ENCODE measurements around the gene CDY1.
"Not testable (repeated sequence)": the region's sequence is repeated elsewhere in the genome, so short reads cannot be mapped to it uniquely, and the experiment has no call there.

CDY1 gene, protein sequence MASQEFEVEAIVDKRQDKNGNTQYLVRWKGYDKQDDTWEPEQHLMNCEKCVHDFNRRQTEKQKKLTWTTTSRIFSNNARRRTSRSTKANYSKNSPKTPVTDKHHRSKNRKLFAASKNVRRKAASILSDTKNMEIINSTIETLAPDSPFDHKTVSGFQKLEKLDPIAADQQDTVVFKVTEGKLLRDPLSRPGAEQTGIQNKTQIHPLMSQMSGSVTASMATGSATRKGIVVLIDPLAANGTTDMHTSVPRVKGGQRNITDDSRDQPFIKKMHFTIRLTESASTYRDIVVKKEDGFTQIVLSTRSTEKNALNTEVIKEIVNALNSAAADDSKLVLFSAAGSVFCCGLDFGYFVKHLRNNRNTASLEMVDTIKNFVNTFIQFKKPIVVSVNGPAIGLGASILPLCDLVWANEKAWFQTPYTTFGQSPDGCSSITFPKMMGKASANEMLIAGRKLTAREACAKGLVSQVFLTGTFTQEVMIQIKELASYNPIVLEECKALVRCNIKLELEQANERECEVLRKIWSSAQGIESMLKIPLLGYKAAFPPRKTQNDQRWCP
- long read RNA-seq, donor 1, result 0 reads
- long read RNA-seq, donor 2, result 0 reads
- long read RNA-seq, donor 3, result 0 reads
- long read RNA-seq, donor 4, result 0 reads
- long read RNA-seq, donor 5, result 0 reads
- long read RNA-seq, donor 6, result 0 reads
- long read RNA-seq, donor 7, result 0 reads
- long read RNA-seq, donor 8, result 0 reads

GRCh38 chrY:25621817-25622216 lies at the start of gene CDY1:
CDY1 (plus strand) TSS chrY:25622117; CDS start chrY:25622443, 326 bp downstream.
- not testable (repeated sequence) for DNase-seq

GRCh38 chrY:25593336-25593735 lies 28.6 kb upstream of the CDY1 start:
- not testable (repeated sequence) for DNase-seq

DNA sequence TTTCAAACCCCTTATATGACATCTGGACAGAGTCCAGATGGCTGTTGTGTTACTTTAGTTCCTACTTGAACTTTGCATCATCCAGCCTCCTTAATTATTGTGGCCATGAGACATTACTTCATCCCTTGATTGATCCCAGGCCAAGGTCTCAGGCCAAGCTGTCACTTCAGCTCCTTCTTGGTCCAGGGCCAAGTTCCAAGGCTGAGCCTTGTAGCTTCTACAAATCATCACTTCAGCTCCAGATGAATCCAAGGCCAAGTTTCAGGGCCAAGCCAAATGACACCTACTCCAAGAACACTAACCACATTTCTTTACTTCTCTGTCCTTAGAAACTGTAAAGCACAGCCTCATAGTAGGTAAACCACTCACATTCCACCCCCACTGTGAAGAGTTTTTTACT lies 1.7 kb upstream of the CDY1 start:
- not testable (repeated sequence) for DNase-seq

GRCh38 chrY:25626524-25626923 lies 4.6 kb downstream of the CDY1 start:
- DNase-seq, result not testable (repeated sequence)

DNA sequence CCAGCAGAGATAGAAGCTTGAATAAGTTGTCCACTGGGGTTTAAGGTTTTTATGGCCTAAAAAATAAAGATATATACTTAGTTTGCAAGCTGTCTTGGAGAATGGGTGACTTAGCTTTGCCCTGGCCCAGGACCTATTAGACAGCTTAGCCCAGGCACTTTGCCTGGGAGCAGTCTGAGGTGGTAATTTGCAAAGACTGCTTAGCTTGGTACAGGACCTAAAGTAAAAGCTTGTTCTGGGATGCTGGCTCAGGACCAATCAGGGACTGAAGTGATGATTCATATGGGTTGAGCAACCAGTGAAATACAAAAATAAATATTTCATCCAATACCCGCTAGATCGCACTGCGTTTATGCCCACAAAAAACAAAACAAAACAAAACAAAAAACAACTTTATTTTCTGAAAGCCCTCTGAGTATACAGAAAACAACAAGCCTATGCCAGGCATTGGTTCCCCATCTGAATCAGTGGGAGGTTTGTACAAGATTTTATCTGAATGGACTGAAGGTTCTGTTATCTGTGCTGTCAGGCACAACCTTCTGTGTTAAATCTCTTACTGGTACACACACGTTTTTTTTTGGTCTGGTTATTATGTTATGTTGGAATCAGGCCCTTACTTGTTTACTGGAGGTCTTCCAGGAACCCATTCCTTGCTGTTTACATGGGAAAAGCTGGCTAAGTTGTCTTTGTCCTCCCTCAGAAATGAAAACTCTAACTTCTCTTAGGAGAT lies 8.6 kb downstream of the CDY1 start:
- DNase-seq, result not testable (repeated sequence)

- DNase-seq, result not testable (repeated sequence)
Measured at GRCh38 chrY:25639852-25640251, 17.9 kb downstream of the CDY1 start.

GRCh38 chrY:25643024-25643915 lies 21.4 kb downstream of the CDY1 start:
- not testable (repeated sequence) for DNase-seq
